ENCODE results near the gene PLA2G6.

DNA sequence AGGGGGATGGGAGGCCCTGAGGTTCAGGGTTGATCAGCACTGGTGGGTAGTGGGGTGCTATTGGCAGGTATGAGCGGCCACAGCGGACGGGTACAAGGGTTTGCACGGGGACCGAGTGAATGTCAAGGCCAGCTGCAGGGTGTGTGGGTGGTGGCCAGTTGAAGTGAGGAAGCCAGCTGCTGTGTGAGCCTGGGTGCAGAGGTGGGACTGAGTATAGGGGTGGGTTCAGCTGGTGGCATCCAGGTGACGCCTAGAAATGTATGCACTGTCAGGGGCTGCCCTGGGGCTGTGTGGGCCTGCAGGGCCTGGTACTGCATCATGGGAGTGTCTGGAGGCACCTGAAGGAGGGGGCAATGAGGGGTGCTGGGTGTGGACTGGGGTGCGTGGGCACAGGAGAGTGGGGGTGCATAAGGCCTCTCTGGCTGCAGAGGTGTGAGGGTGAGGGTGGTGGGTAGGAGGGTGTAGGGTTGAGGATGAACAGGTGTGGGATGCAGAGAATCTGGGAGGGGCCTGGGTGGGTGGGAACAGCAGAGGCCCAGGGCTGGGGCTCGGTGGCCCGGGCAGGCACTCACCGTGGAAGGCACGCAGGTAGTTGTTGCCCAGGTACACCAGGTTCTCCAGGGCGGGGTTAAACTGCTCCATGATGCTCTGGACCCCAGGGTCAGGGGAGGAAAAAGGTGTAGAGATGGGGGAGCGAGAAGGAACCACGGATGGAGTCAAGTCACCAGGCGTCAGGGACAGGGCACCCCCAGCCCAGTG lies 72.9 kb downstream of the PLA2G6 start:
- TF ChIP-seq, protein P1, sequence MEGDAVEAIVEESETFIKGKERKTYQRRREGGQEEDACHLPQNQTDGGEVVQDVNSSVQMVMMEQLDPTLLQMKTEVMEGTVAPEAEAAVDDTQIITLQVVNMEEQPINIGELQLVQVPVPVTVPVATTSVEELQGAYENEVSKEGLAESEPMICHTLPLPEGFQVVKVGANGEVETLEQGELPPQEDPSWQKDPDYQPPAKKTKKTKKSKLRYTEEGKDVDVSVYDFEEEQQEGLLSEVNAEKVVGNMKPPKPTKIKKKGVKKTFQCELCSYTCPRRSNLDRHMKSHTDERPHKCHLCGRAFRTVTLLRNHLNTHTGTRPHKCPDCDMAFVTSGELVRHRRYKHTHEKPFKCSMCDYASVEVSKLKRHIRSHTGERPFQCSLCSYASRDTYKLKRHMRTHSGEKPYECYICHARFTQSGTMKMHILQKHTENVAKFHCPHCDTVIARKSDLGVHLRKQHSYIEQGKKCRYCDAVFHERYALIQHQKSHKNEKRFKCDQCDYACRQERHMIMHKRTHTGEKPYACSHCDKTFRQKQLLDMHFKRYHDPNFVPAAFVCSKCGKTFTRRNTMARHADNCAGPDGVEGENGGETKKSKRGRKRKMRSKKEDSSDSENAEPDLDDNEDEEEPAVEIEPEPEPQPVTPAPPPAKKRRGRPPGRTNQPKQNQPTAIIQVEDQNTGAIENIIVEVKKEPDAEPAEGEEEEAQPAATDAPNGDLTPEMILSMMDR (conservative IDR thresholded peaks at IDR 0.05), result no peak
- TF ChIP-seq EZH2 (IDR thresholded peaks at IDR 0.05; ENCODE audit: low read depth), result no peak
